Astrocyte of the spinal cord (primary cell): ENCODE data around the gene SBNO2.

ENCODE experiments used
- DNase-seq: peaks from one replicate; pipeline ENCODE4 v3.0.0; 2011; ENCODE audit warnings: low read depth, low spot score
- H3K4me3 ChIP-seq: 2 replicates; pipeline ENCODE4 v1.5.1; 2011; ENCODE audit warnings: low read depth, mild to moderate bottlenecking, low read length, moderate library complexity
- CTCF ChIP-seq: IDR thresholded peaks from 2 replicates; pipeline ENCODE4 v1.5.1; 2012; ENCODE audit warnings: low read depth, mild to moderate bottlenecking, low read length, inconsistent platforms
- in situ Hi-C: cut with HindIII; loops from 2 replicates; pipeline ENCODE4 v1.10.0; 2017; ENCODE audit warnings: low sequenced_read_pairs

Gene SBNO2

GRCh38 chr19:1063030-1063908 is 110.8 kb downstream of the SBNO2 start:
- in situ Hi-C loops, result no loop called here
- DNase-seq, result no peak
- no peak for TF ChIP-seq CTCF
- H3K4me3 ChIP-seq, result no peak overlapping the region

GRCh38 chr19:1062387-1063029 is 111.6 kb downstream of the SBNO2 start:
- no peak for DNase-seq
- H3K4me3 ChIP-seq, result no peak overlapping the region
- TF ChIP-seq CTCF, result no peak
- in situ Hi-C loops, result no loop called here

GRCh38 chr19:1061987-1062386 is 112.1 kb downstream of the SBNO2 start:
- no peak for TF ChIP-seq CTCF
- H3K4me3 ChIP-seq, result no peak overlapping the region
- in situ Hi-C loops, result no loop called here
- DNase-seq, result no peak

GRCh38 chr19:1060689-1061088 is 113.4 kb downstream of the SBNO2 start:
- no peak for DNase-seq
- TF ChIP-seq CTCF, result no peak
- in situ Hi-C loops, result no loop called here
- no peak overlapping the region for H3K4me3 ChIP-seq

GRCh38 chr19:1058112-1058511 is 116.0 kb downstream of the SBNO2 start:
- in situ Hi-C loops, result no loop called here
- DNase-seq, result no peak
- no peak for TF ChIP-seq CTCF
- H3K4me3 ChIP-seq, result no peak overlapping the region
